ENCODE results near the gene FBXO7. TPM values are rescaled to one million over a fixed set of nuclear protein-coding genes. Genes with fewer than 3 reads are reported as not detected.

The FBXO7 gene
- total and polyA plus RNA-seq, 2 of the 4 experiments (the other 2 are of a cell fraction), result 71.5 TPM

GRCh38 chr22:32487461-32487860 lies 12.8 kb downstream of the FBXO7 start:
- H3K27me3 ChIP-seq (ENCODE audit: control insufficient read depth, insufficient read depth, low read length), result no peaks in the 10 kb centered on the region

More at GRCh38 chr22:32487461-32487860, 12.8 kb downstream of the FBXO7 start:
- no TSS peak for BruUV-seq (replicated peaks)
- TF ChIP-seq MAFK (IDR thresholded peaks at IDR 0.05; ENCODE audit: low read depth, low read length) (no peak), USF2 (IDR thresholded peaks at IDR 0.05; ENCODE audit: low read depth, low read length) (no peak), FOS (IDR thresholded peaks at IDR 0.05; ENCODE audit: low read depth, low read length) (no peak), CHD1 (IDR thresholded peaks at IDR 0.05; ENCODE audit: low read depth, low read length) (no peak), CTCF (conservative IDR thresholded peaks at IDR 0.05; ENCODE audit: low read depth, low read length) (no peak), RAD21 (IDR thresholded peaks at IDR 0.05; ENCODE audit: low read length) (no peak), BHLHE40 (IDR thresholded peaks at IDR 0.05; ENCODE audit: low read depth, low read length) (no peak), SMC3 (IDR thresholded peaks at IDR 0.05; ENCODE audit: low read depth, low read length) (no peak), MXI1 (IDR thresholded peaks at IDR 0.05; ENCODE audit: borderline replicate concordance, low read depth, low read length) (no peak), MAZ (IDR thresholded peaks at IDR 0.05; ENCODE audit: borderline replicate concordance, low read depth, low read length) (no peak), RFX5 (IDR thresholded peaks at IDR 0.05; ENCODE audit: low read depth, low read length) (no peak), ELK1 (IDR thresholded peaks at IDR 0.05; ENCODE audit: borderline replicate concordance, low read depth, low read length) (no peak), POLR2A (IDR thresholded peaks at IDR 0.05; ENCODE audit: low read depth, low read length) (no peak)
- no peak overlapping the region for H3K56ac ChIP-seq (ENCODE audit: extremely low read depth, insufficient read depth, low read length)
- H3K9me1 ChIP-seq (ENCODE audit: insufficient read depth, low read length), result peaks cover 14% of the 10 kb centered on the region
- no peak for DNase-seq
- H3K9me3 ChIP-seq (ENCODE audit: control insufficient read depth, insufficient read depth, low read length), result no peaks in the 10 kb centered on the region
- peaks cover 26% of the 10 kb centered on the region for H3K36me3 ChIP-seq (ENCODE audit: control insufficient read depth, insufficient read depth, low read length)
- H2BK15ac ChIP-seq (ENCODE audit: low read depth, low read length), result no peak overlapping the region
- no peak overlapping the region for H2AFZ ChIP-seq (replicated peaks; ENCODE audit: low read length, poor library complexity)
- no peak overlapping the region for H3K27ac ChIP-seq (ENCODE audit: insufficient read depth, low read length)
- ATAC-seq (ENCODE audit: low read depth), result no peak
- in situ Hi-C loops (cut with MboI; ENCODE audit: low sequenced_read_pairs), result no loop called here
- no peak overlapping the region for H3K4me2 ChIP-seq (ENCODE audit: low read depth, low read length)
- no peak overlapping the region for H3K14ac ChIP-seq (replicated peaks; ENCODE audit: low read depth, low read length)
- no peak overlapping the region for H4K5ac ChIP-seq (ENCODE audit: low read depth, low read length)
- H2BK20ac ChIP-seq (ENCODE audit: low read depth, low read length), result no peak overlapping the region
- H4K20me1 ChIP-seq (ENCODE audit: insufficient read depth, low read length), result peaks cover 26% of the 10 kb centered on the region
- no peak overlapping the region for H4K91ac ChIP-seq (ENCODE audit: insufficient read depth, low read depth, low read length)
- intact Hi-C loops (cut with micrococcal nuclease), result no loop called here
- no CpG with 5 or more reads among the region's 1 CpG for whole genome bisulfite sequencing, 2 experiments (ENCODE audit: extremely low coverage in 2 of 2, insufficient read length in 1 of 2)
- H2BK5ac ChIP-seq (ENCODE audit: low read depth, low read length, poor library complexity, severe bottlenecking), result no peak overlapping the region
- no peak overlapping the region for H3K4me3 ChIP-seq (ENCODE audit: insufficient read depth, low read depth, low read length)
- peaks cover 43 to 52% of the 10 kb centered on the region in 2 experiments for H3K79me1 ChIP-seq (ENCODE audit: low read depth in 1 of 2, low read length in 2 of 2)
- no peak overlapping the region for H2BK120ac ChIP-seq (ENCODE audit: low read depth, low read length)
- ChIA-PET CTCF (interaction anchor here (2.9 kb wide), 1 partner anchor 12 kb away, joined by 10 read pairs; no protein-coding TSS in a partner anchor), POLR2A (ENCODE audit: unreplicated experiment) (no interaction called here)
- no peak overlapping the region for H2AK9ac ChIP-seq (replicated peaks; ENCODE audit: low read depth, low read length, poor library complexity)
- no peaks in the 10 kb centered on the region; the same call in 1 of the 2 replicates for H3K4me1 ChIP-seq (ENCODE audit: control insufficient read depth, insufficient read depth, low read length)
- H4K8ac ChIP-seq (ENCODE audit: low read depth in 2 of 2, low read length in 2 of 2), result no peak overlapping the region
- no peak overlapping the region for H3K4ac ChIP-seq (ENCODE audit: low read depth, low read length)
- H3K23ac ChIP-seq (ENCODE audit: low read depth, low read length), result no peak overlapping the region
- H3K18ac ChIP-seq (ENCODE audit: low read depth, low read length), result no peak overlapping the region
- H3K9ac ChIP-seq (ENCODE audit: low read depth, low read length), result no peak overlapping the region
- dilution Hi-C loops (cut with HindIII; ENCODE audit: low sequenced_read_pairs, unreplicated experiment), result no loop called here
- H2AK5ac ChIP-seq (ENCODE audit: low read depth, low read length), result no peak overlapping the region
